Stimulated activated CD8-positive, alpha-beta memory T cell treated with anti-CD3 and anti-CD28 coated beads, Interleukin-2, amount 100 ng/mL, for 48 hours (primary cell): ENCODE results near the gene CDK10.
"Not testable (repeated sequence)": the region's sequence is repeated elsewhere in the genome, so short reads cannot be mapped to it uniquely, and the experiment has no call there.

Experiments used
- DNase-seq, 2 donors: peaks; one replicate each; pipeline ENCODE4 v3.0.0-alpha.2; 2020; ENCODE audit warnings: low read depth in 2 of 2

The CDK10 gene

DNA sequence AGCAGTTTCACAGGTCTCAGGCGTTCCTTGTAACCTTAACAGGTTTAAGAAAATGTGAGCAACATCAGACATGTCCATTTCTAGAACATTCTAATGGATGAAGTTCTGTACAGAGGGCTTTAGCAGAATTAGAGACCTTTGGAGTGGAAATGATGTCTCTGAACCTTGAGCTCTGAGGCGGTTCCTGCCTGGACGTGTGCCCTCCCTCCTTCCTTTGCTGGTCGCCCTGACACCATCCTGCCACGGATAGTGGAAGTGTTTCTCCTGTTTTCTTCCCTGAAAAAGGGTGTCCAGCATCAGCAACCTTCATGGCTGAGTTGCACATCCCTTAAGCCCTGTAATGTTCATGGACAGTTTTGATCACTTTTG lies 17.7 kb upstream of the CDK10 start:
- no peak for DNase-seq

DNA sequence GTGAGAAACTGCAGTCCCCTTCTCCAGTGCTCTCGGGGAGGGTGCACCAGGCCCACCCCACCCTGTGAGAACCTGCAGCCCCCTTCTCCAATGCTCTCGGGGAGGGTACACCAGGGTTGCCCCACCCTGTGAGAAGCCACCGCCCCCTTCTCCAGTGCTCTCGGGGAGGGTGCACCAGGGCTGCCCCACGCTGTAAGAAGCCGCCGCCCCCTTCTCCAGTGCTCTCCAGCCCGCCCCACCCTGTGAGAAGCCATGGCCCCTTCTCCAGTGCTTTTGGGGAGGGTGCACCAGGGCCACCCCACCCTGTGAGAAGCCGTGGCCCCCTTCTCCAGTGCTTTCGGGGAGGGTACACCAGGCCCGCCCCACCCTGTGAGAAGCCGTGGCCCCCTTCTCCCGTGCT lies 16.7 kb upstream of the CDK10 start:
- no peak for DNase-seq

- no peak for DNase-seq
These were observed 15.7 kb upstream of the CDK10 start for GRCh38 chr16:89670496-89671431.

DNA sequence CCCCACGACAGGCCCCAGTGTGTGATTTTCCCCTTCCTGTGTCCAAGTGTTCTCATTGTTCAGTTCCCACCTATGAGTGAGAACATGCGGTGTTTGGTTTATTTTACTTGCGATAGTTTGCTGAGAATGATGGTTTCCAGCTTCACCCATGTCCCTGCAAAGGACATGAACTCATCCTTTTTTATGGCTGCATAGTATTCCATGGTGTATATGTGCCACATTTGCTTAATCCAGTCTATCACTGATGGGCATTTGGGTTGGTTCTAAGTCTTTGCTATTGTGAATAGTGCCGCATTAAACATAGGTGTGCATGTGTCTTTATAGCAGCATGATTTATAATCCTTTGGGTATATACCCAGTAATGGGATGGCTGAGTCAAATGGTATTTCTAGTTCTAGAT lies 14.9 kb upstream of the CDK10 start:
- DNase-seq = not testable (repeated sequence)

GRCh38 chr16:89672177-89672941 lies 14.1 kb upstream of the CDK10 start:
- no peak for DNase-seq

GRCh38 chr16:89678258-89678657 lies 8.2 kb upstream of the CDK10 start:
- DNase-seq = no peak

DNA sequence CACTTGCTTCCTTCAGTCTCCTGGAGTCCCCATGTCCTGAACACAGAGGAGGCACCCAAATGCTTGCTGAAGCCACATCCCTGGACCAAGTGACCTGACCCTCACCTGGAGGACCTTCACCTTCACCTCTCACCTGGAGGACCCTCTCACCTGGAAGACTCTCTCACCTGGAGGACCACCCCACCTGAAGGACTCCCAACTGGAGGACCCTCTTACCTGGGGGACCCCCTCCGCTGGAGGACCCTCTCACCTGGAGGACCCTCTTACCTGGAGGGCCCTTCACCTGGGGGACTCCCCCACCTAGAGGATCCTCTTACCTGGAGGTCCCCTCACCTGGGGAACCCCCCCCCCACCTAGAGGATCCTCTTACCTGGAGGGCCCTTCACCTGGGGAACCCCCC lies 573 bp upstream of the CDK10 start:
- DNase-seq = no peak

- no peak for DNase-seq
These were observed 827 bp downstream of the CDK10 start for GRCh38 chr16:89687092-89687940.

- DNase-seq = no peak
These were observed 1.9 kb downstream of the CDK10 start for GRCh38 chr16:89688395-89688794.

GRCh38 chr16:89689142-89689541 lies 2.7 kb downstream of the CDK10 start:
- no peak for DNase-seq

GRCh38 chr16:89689621-89690020 lies 3.1 kb downstream of the CDK10 start:
- DNase-seq = not testable (repeated sequence)

GRCh38 chr16:89690392-89690901 lies 4.0 kb downstream of the CDK10 start:
- no peak for DNase-seq

DNA sequence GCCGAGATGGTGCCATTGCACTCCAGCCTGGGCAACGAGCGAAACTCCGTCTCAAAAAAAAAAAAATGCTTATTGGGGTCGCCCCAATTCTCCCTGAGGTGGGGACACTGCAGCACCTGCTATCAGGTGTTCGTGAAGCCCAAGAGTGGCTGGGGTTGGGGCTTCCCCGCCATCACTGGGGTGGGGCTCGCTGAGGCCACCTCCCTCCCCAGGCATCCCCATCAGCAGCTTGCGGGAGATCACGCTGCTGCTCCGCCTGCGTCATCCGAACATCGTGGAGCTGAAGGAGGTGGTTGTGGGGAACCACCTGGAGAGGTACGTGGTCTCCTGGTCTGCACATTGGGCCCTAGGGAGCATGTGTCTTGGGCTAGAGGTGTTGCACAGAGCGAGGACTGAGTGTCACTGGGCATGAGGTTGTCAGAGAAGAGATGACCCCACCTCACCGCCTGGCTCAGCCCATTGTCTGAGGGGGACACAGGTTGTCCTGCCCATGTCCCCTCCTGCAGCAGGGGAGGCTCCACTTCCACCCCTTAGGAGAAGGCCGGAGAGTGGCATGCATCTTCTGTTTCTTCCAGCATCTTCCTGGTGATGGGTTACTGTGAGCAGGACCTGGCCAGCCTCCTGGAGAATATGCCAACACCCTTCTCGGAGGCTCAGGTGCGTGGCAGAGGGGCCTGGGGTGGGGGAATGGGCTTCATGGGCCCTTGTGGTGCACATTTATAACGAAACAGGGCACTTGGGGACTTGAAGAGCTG lies 4.9 kb downstream of the CDK10 start:
- DNase-seq = no peak

DNA sequence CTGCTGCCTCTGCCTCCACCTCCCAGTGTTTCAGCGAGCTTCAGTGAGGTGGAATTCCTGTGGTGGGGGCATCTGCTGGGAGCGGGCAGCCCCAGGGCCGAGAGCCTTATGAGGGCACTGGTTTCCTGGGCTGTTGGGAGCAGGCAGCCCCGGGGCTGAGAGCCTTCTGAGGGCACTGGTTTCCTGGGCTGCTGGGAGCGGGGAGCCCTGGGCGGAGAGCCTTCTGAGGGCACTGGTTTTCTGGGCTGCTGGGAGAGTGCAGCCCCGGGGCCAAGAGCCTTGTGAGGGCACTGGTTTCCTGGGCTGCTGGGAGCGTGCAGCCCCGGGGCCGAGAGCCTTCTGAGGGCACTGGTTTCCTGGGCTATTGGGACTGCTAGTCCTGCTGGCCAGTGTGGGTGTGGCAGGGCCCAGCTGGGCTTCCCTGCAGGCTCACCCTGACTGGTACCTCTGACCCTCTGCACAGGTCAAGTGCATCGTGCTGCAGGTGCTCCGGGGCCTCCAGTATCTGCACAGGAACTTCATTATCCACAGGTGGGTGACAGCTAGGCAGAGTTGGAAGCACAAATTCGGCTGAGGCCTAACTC lies 5.6 kb downstream of the CDK10 start:
- DNase-seq = no peak

DNA sequence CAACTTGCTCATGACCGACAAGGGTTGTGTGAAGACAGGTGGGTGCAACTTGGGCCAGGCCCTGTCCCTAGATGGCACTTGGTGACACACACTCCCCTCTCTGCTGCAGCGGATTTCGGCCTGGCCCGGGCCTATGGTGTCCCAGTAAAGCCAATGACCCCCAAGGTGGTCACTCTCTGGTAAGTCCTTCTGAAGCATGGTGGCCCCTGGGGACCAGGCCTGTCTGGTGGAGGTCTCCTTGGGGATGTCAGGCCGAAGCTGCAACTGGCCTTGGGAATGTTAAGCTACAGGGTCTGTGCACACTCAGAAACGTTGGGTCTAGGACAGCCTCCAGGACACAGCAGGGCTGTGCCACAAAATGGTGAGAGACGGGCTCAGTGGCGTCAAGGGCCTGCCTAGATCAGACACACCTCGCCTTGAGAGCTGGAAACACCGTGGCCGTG lies 6.8 kb downstream of the CDK10 start:
- no peak for DNase-seq

- no peak for DNase-seq
These were observed 7.7 kb downstream of the CDK10 start for GRCh38 chr16:89693931-89694783.

DNA sequence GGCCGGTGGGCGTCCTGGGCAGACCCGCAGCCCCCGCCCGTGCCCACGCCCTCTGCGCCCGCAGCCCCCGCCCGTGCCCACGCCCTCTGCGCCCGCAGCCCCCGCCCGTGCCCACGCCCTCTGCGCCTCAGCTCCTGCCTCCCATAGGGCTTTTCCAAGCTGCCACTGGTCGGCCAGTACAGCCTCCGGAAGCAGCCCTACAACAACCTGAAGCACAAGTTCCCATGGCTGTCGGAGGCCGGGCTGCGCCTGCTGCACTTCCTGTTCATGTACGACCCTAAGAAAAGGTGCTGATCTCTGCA lies 8.2 kb downstream of the CDK10 start:
- DNase-seq = not testable (repeated sequence)

GRCh38 chr16:89695086-89695874 lies 8.8 kb downstream of the CDK10 start:
- DNase-seq = no peak
